ENCODE measurements around the gene PPM1B.

DNA sequence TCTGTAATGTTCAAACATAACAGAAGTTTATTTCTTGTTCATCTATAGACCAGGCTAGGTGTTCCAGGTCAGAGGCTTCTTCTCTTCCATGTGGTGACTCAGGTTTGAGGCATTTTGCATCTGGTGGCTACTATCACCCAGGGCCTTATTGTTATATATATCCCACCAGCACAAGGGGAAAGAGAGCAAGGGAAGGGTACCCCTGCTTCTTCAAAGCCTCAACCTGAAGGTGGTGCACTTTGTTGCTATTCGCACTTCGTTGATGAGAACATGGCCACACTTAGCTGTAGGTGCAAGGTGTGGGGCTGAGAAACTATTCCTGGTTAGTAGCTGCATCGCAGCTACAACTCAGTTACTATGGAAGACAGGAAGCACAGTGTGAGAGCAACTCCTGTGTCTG is 79.2 kb downstream of the PPM1B start:
- TF ChIP-seq POLR2A (IDR thresholded peaks at IDR 0.05): no peak
- no peak for TF ChIP-seq CTCF (IDR thresholded peaks at IDR 0.05)

Measured in body of pancreas (tissue), 4 donors.